GM19238 (cell line): Measurements from ENCODE around the gene INTS12.
"Not testable (repeated sequence)": the region's sequence is repeated elsewhere in the genome, so short reads cannot be mapped to it uniquely, and the experiment has no call there.

ENCODE experiments used
- DNase-seq: peaks from one replicate; pipeline ENCODE4 v3.0.0; 2011; ENCODE audit warnings: low spot score; ENCODE audit not compliant: insufficient read length

INTS12 gene, protein sequence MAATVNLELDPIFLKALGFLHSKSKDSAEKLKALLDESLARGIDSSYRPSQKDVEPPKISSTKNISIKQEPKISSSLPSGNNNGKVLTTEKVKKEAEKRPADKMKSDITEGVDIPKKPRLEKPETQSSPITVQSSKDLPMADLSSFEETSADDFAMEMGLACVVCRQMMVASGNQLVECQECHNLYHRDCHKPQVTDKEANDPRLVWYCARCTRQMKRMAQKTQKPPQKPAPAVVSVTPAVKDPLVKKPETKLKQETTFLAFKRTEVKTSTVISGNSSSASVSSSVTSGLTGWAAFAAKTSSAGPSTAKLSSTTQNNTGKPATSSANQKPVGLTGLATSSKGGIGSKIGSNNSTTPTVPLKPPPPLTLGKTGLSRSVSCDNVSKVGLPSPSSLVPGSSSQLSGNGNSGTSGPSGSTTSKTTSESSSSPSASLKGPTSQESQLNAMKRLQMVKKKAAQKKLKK

GRCh38 chr4:105708181-105709080 is at the start of gene INTS12, which contains the start of gene GSTCD:
INTS12 (minus strand) TSS chr4:105708689; CDS start chr4:105700005, 8,684 bp downstream.
GSTCD (plus strand) TSS chr4:105708784; CDS start chr4:105717614, 8,830 bp downstream.
- DNase-seq: peak; percentile 41

DNA sequence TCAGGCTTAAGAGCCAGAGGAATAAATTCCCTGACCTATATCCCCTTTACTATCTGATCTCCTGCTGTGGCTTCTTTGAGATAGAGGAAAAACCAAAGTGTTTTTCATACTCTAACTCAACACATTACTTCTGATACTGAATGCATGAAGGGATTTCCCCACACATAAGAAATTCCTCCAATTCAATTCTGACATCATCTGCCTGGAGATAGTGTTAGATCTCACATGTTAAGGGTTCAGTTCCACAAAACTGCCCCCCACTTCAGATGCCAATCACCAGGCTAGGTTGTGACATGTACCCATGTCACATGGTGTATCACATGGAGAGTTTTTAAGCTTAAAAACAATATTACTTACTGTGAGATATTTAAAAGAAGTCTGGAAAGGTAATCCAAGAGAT is 46.9 kb upstream of the INTS12 start:
- no peak for DNase-seq

- DNase-seq: no peak
Measured at GRCh38 chr4:105753361-105753760, 44.9 kb upstream of the INTS12 start.

DNA sequence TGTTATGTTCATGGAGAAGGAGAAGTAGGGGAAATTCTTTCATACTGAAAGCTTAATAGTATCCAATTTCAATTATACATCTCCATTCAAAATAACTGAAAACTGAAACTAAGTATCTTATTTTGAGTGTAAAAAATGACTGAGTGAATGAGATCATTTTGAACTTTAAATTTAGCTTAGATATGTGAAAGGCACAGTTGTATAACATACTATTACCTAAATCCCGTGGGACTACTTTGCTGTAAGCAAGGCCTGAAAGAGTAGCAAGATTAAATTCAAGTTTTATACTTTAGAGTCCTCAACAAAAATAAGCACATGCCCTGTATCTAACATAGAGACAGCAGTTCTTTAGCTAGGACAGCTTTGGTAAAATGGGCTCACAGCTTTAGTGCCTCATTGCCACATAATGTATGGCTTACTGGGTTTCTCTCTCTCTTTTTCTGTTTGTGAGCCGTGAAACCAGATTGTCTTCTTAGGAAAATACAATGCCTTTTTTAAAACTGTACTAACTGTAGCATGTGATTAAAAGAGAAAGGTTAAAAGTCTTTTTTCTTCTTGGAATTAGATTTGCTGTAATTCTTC is 43.3 kb upstream of the INTS12 start:
- no peak for DNase-seq

GRCh38 chr4:105748222-105748621 is 39.7 kb upstream of the INTS12 start:
- no peak for DNase-seq

DNA sequence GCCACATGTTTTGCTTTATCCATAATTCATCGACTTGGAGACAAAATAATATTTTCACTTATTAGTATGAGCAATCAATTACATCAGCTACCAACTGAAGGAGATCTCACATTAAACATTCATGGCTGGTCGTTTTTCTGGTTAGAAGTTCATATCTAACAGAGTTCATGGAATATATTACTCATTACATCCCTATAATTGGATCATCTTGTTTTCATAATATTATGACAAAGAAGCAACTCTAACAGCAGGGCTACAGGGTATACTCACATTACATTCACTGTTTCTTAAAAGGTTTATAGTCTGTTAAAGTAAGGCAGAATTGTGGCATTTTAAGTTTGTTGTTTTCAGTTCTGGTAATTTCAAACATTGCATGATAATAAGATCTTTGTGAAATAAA is 33.1 kb upstream of the INTS12 start:
- no peak for DNase-seq

DNA sequence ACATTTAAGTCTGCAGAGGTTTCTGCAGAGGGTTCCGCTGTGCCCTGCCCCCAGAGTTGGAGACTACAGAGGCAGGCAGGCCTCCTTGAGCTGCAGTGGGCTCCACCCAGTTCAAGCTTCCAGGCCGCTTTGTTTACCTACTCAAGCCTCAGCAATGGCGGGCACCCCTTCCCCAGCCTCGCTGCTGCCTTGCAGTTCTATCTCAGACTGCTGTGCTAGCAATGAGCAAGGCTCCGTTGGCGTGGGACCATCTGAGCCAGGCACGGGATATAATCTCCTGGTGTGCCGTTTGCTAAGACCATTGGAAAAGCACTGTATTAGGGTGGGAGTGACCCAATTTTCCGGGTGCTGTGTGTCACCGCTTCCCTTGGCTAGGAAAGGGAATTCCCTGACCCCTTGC is 26.7 kb upstream of the INTS12 start:
- DNase-seq: not testable (repeated sequence)

GRCh38 chr4:105729895-105730294 is 21.4 kb upstream of the INTS12 start:
- DNase-seq: not testable (repeated sequence)

DNA sequence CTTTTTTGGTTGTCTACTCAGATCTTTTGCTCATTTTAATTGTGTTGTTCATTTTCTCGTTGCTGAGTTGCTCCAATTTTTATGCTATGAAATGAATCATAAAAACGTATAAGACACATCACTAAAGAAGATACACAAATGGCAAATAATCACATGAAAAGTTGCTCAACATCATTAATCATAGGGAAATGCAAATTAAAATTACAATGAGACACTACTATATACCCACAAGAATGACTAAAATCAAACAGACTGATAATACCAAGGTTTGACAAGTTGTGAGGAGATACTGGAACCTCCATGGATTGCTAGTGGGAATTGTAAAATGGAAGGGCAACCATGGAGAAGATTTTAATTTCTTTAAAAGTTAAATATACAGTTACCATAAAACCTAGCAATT is 17.1 kb upstream of the INTS12 start:
- DNase-seq: no peak

DNA sequence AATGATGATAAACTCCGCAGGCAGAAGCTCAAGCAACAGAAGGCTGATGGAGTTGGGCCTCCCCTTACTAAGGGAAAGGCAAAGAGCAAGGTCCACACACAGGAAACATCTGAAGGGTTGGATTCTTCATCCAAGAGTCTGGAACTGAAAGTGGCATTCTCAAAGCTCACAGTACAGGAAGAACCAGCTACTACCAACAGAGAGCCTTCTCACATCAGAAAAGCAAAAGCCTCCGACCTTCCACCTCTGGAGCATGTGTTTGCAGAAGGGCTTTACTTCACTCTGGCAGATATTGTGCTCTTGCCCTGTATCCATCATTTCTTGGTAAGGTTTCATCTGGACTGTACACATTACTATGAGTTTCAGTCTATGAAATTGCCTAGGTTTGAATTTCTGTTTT is 10.7 kb upstream of the INTS12 start:
- DNase-seq: no peak

GRCh38 chr4:105715692-105716278 is 7.3 kb upstream of the INTS12 start:
- DNase-seq: no peak

DNA sequence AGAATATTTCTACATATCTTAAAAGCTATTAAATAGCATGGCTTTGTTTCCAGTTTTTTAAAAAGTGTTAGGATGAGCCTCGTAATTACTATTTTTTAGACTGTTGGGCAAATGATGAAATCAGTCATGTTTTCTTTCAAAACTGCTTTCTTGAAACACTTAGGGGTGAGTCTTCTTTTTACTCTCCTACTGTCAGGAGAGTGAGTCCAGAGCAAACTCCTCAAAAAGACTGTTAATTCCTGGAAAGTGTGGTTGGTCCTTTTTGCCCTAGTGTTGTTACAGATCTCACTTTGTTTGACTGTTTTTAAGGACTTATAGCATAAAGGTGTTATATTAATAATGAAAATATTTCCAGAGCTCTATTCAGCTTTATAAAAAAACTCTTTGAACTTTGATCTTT is 6.4 kb upstream of the INTS12 start:
- DNase-seq: no peak

- no peak for DNase-seq
Measured at GRCh38 chr4:105714071-105714521, 5.6 kb upstream of the INTS12 start.

- no peak for DNase-seq
Measured at GRCh38 chr4:105712766-105713165, 4.3 kb upstream of the INTS12 start.

DNA sequence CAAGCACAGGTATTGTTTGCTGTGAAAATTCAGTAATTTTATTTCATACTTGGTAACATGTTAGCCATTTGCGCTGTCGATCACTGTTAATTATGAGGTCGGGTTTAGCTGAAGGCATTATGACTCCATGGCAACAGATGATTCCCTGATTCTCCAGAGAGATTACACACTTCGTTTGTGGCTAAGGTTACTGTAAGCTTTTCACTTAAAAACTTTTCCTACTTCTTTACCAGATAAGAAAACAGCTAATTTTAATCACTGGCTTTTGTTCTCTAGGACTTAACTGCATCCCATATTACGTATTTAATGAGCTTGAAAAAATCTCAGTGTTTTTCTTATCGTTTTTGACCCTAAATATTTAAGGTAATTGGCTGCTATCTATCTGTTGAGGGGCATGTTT is 2.2 kb upstream of the INTS12 start:
- no peak for DNase-seq

- DNase-seq: no peak
Measured at GRCh38 chr4:105710012-105710600, 1.6 kb upstream of the INTS12 start.

- no peak for DNase-seq
Measured at GRCh38 chr4:105709081-105709450, 577 bp upstream of the INTS12 start.

DNA sequence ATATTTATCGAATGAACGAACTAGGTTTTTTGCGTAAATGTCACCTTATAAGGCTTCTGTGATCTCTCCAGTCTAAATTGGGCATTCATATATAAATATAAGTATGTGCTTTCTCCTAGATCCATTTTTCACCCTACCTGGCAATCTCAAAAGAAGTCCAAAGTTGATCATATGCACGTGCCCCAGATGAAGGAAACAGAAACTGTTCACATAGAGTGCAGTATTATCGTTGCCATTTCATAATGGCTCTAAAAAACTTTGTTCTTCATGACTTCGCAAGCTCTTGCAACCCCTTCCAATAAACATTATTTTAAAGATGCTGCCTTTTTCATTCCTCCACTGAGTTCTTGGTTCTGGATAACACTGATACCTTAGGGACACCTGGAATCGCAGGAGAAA is 708 bp downstream of the INTS12 start:
- DNase-seq: no peak

DNA sequence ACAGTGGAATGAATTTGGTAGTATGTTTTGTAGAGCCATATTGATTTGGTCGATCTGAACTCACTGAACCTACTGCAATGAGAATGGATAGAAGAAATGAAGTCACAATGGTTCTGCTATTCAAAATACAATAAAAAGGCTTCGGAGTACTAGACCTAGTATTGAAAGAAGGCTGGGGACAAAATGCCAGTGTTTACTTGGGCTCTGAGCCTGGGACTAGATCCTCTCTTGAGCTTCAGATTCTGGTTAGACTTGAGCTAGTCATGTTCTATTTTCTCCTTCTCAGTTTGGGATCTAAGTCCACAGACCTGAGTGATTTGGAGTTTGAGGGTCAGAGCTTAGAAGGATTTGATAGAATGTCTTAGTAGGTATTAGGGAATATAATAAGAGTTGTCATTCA is 9.9 kb downstream of the INTS12 start:
- no peak for DNase-seq

- DNase-seq: not testable (repeated sequence)
Measured at GRCh38 chr4:105695832-105696231, 12.7 kb downstream of the INTS12 start.

GRCh38 chr4:105694812-105695211 is 13.7 kb downstream of the INTS12 start:
- not testable (repeated sequence) for DNase-seq
